GM19023 (cell line): ENCODE results near the gene ANKRD34A.
"Not testable (repeated sequence)": the region's sequence is repeated elsewhere in the genome, so short reads cannot be mapped to it uniquely, and the experiment has no call there.

ENCODE experiments used
- ATAC-seq: cut with Tn5 transposase; IDR thresholded peaks from one replicate; pipeline ENCODE4 v1.9.1; 2021; ENCODE audit warnings: mild to moderate bottlenecking, moderate library complexity; ENCODE audit not compliant: unreplicated experiment

The ANKRD34A gene

DNA sequence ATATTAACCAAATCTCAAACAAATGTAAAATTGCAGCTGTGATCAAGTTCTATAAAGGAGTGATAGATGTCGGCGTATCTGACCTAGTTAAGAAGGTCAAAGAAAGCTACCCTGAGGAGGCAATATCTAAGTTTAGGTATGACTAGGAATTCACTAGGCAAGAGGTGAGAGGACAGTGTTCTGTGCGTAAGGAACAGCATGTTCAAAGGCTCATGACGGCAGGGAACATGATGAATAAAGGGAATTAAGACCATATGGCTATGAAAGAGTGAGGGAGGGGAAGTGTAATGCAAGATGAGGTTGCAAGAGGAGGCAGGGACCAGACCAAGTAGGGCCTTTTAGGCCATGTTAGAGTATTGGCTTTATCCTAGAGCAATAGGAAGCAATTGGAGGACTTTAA, 15.2 kb downstream of the ANKRD34A start:
- ATAC-seq: no peak

DNA sequence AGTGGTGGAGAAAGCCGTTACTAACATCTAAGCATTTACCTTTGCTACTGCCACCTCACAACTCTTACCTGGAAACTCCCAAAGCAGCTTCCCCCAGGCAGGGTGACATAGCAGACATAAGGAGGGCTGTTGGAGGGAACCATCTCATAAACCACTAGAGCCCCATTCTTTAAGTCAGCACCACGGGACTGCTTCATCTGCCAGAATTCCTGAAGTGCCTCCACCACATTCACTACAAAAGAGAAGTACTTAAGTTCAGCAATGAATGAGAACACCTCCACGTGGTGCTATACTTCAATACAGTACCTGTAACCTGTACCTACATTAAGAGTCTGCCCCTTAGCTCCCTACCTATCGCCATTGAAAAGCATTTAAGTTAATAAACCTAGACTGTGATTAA, 16.8 kb downstream of the ANKRD34A start:
- no peak for ATAC-seq

DNA sequence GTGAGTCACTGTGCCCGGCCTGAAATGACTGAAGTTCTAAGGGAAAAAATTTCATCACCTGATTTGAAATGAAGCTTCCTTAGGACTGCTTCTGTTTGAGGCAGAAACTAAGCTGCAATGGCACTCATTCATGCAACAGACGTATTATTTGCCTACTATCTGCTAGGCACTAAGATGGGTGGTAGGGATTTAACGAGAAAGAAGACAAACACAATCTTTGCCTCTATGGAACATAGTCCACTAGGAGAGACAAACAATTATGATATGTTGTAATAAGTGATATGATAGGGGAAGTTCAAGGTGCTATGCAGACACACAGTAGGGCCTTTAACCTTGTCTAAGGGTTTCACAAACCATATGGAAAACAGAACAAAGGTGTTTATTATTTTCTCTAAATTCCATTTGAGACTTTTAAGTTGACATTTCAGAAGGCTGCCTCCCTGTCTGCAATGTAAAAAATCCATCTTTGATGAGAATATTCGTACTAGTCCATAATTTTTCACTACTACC, 17.8 kb downstream of the ANKRD34A start:
- no peak for ATAC-seq

DNA sequence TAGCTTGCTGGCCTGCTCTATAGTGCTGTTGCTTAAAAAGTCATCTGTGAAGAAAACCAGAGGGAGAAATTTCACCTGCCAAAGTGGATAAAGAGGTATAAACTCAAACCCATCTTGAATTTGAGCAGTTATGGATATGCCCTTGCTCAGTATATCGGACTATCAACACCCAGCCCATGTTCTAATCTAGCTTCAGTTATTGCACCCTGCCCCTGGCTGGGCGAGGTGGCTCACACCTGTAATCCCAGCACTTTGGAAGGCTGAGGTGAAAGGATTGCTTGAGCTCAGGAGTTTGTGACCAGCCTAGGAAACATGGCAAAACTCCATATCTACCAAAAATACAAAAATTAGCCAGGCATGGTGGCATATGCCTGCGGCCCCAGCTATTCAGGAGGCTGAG, 19.8 kb downstream of the ANKRD34A start:
- ATAC-seq: no peak

DNA sequence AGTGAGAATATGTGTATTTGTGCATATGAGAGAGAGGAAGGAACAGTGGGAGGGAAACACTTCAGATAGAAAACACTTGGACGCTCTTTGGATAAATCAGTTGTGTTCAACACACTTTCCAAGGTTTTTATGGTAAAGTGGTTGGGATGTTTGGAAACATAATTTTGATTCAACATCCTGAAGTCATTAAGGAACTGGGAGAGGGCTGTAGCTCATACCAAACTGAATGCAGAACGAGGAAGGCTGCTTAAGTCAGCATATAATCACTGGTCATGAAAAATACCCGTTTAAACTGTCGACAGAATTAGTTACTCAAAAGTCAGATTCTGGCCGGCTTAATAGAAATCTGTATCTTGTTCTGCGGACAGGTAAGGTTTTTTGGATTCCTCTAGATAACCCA, 21.5 kb downstream of the ANKRD34A start:
- no peak for ATAC-seq

DNA sequence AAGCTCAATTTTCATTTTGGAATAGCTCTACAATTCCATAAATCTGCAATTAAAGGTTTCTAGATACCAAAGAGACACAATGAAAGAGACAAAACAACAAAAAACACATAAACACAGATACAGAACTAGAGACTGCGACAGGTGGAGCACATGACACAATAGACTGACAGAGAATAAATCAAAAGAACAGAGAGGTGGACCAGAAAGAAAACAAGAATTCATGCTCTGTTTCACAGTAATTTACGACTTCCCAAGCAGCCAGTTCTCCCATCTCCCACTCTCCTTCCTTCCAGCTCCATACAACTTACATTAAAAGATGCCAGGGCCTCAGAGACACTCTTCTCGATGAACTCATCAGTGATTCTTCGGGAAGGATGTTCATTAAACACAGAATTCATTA, 22.0 kb downstream of the ANKRD34A start:
- no peak for ATAC-seq

DNA sequence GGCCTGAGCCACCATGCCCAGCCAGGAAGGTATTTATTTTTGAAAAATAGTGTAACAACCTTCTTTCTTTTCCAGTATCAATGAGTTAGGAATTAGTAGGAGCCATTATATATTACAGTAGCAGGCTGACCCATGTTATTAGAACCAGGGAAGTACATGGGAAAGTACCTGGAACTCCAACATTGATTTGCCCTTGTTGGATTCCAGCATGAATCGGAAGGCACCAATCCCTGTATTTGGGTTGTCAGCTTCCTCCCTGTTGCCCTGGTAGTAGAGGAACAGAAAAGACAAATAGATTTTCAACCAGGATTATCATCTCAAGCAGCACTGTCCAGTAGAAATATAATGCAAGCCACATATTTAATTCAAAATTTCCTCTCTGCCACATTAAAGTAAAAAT, 26.9 kb downstream of the ANKRD34A start:
- no peak for ATAC-seq

DNA sequence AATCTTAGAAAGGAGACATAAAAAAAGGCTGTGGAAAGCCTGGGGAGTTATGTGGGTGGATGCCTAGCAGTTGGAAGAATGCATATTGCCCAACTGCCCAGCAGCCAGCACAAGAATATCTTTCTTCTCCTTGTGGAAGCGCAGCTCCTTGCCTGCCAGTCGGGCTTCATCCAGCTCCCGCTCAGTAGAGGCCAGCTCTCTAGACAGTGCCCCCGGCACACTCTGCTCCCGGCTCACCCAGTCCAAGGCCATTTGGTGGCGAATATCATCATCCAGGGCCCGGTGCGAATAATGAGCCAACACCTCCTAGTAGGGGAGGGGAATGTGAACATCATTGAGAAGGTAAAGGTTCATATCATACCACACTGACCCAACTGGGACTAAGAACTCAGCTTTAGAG, 28.1 kb downstream of the ANKRD34A start:
- no peak for ATAC-seq

DNA sequence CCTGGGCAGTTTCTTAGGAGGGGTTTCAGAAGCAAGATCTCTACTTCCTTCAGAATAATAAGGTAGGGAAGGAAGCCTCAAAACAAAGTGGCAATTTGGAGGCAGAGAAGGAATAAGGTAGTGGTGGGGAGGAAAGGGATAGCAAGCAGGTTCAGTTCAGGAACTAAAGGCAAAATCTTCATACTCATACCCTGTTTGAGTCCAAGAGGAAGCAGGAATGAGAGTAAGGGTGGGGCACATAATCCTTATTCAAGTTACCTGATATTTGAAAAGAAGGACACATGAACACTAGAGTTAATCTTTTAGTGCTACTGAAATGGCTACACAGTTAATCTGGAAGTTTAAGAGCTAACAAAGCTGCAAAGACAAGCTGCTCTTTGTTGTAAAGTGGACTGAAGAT, 28.7 kb downstream of the ANKRD34A start:
- ATAC-seq: no peak

DNA sequence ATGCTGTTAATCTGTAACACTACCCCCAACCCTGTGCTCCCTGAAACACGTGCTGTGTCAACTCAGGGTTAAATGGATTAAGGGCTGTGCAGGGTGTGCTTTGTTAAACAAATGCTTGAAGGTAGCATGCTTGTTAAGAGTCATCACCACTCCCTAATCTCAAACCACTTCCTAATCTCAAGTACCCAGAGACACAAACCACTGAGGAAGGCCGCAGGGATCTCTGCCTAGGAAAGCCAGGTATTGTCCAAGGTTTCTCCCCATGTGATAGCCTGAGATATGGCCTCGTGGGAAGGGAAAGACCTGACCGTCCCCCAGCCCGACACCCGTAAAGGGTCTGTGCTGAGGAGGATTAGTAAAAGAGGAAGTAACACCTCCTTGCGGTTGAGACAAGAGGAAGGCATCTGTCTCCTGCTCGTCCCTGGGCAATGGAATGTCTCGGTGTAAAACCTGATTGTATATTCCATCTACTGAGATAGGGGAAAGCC, 31.8 kb downstream of the ANKRD34A start:
- ATAC-seq: not testable (repeated sequence)

DNA sequence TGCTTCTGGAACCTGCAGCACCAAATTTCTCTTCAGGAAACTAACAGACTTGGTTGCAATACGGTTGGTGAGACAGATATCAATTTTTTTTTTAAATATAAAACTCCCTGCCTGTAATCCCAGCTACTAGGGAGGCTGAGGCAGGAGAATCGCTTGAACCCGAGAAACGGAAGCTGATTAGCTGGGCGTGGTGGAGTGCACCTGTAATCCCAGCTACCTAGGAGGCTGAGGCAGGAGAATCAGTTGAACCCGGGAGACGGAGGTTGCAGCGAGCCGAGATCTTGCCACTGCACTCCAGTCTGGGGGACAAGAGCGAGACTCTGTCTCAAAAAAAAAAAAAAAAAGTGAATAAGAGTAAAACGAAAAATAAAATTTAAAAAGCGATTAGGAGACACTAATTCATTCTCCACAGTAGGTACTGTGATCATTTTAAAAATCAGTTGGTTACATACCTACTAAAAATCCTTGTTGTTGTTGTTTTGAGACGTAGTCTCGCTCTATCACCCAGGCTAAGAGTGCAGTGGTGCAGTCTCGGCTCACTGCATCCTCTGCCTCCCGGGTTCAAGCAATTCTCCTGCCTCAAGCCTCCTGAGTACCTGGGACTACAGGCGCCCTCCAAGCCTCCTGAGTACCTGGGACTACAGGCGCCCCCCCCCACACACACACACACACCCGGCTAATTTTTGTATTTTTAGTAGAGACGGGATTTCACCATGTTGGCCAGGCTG, 36.3 kb downstream of the ANKRD34A start:
- no peak for ATAC-seq

DNA sequence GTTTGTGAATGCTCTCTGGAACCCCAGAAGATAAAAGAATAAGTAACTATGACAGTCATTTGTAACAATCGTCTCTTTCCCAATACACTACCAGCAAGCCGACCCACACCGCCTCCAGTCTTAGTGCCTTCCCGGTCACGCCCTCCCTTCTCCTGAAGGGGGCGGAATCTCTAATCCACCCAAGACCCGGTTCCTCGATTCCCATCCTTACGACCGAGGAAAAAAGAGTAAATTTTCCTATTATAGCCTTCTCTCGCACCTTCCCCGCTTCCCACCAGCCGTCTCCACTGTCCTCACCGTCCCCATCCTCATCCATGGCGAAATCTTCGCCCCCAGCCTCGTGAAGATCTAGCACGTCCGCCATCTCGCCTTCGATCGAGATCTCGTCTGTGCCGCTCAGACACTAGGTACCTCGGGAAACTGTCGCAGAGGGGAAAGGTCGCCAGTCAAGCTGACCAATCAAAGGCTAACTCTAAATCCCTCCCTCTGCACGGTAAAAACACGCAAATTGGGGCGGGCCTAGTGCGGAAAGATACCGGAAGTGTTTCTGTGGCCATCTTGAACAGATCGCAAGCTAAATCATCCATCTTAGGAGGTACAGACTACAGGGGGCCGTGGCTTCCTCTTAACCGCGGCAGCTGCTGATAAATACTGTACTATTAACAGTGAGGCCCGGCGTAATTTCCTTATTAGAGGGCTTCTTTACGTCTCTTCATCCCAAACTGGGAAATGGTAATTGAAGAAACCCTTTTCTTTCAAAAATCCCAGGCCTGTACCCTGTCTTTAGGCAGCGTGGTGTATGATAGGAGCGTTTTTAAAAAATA, 37.1 kb downstream of the ANKRD34A start, which contains the start of gene RBM8A:
Gene RBM8A, minus strand, starts transcription at position 422 of the 824 bp plus-strand sequence. Its CDS starts 58 bp downstream, at position 364.
- peak; percentile 92 for ATAC-seq

DNA sequence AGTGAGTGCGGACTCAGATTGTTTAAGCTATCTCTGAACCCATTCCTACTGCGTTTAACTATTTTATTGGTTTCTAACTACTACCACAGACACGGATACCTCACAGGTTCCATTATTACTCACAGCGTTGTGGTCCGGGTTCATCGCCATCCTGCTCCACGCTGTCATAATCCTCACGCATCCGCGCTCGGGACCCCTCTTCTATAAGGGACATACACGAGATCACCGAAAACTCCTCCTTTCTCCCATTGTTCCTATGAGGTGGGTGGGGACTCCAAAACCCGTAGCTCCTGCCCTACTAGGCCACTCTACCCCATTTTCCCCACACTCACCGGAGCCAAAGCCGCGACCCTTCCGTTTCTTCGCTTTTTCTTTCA, 37.7 kb downstream of the ANKRD34A start:
- peak; percentile 15 for ATAC-seq

DNA sequence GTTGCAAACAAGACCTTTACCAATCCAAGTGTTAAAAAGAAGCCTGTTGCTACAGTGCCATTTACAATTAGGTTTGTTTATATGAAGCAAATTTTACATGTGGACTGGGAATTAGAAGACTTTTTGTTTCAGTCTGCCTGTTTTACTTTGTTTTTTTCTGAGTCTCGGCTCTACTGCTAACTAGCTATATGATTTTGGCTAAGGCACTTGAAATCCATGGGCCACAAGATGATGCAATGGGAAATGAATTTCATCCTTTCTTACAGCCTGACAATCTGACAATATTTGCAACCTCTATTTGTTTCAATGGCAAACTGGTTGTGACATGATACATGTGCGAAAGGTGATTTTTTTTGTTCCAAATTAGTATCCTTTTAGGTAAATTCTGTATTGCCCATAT, 42.1 kb downstream of the ANKRD34A start:
- no peak for ATAC-seq

DNA sequence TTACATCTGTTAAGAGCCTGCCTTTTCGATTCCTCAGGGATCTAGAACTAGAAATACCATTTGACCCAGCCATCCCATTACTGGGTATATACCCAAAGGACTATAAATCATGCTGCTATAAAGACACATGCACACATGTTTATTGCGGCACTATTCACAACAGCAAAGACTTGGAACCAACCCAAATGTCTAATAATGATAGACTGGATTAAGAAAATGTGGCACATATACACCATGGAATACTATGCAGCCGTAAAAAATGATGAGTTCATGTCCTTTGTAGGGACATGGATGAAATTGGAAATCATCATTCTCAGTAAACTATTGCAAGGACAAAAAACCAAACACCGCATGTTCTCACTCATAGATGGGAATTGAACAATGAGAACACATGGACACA, 44.1 kb downstream of the ANKRD34A start:
- ATAC-seq: not testable (repeated sequence)

DNA sequence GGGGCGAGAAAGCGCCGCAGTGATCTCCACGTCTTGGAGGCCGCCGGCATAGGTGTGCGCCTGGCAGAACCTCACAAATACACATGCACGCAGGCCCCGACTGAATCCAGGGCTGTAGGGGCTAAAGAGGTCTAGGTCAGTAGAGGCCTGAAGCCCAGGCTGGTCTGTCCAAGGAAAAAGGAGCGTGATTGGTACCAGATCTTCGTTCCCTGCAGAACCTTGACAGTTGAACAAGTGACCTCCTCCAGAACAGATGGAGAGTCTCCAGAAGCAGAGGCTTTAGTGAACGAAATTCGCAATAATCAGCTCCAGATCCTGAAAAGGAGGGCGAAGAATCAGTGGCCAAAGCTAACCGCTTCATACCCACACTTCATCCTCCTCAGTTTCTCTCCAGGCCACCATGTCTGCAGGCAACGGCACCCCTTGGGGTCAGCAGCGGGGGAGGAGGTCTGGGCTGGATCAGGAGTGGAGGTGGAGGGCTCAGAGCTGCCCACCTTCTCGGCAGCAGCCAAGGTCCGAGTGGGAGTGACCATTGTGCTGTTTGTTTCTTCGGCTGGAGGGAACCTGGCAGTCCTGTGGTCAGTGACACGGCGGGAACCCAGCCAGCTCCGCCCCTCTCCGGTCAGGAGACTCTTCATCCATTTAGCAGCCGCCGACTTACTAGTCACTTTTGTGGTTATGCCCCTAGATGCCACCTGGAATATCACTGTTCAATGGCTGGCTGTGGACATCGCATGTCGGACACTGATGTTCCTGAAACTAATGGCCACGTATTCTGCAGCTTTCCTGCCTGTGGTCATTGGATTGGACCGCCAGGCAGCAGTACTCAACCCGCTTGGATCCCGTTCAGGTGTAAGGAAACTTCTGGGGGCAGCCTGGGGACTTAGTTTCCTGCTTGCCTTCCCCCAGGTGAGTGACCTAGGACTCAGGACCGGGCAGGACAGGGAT, 45.1 kb downstream of the ANKRD34A start:
- ATAC-seq: no peak

DNA sequence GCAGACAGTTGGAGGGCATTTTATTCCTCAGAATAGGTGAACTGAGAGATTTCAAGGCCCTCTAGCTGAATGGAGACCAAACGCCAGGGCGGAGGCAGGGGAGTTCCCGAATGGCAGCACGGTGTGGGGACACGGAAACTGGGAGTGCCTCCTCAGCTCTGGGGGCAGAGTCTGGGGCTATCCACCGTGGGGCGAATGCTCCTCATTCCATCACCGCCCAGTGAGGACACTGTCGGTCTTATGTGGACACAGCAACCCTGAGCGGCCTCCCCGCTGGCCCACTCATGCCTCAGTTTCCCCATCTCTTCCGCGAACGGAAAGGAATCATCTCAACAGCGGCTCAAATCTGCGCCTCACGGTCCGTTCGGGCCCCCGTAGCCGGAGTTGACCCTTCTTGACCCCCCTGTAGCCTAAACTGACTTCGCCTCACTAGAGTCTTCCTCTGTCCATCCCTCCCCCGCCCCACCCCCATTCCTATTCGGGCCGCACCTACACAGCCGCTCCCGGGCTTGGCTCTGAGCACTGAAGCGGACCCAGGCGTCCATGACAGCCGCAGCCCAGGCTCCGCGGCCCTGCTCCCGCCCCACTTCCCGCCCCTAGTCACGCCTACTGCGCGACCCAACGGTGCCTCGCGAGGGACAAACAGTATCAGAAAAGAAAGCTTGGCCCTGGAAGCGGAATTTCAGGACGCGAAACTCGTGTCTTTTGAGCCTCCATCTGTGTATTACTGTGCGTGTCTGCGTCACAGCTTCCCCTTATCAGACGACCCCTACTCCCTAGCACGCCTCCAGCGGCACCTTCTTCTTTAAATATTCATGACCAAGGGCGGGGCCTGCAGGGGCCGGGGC, 46.0 kb downstream of the ANKRD34A start, which contains the start of gene PEX11B:
Gene PEX11B, minus strand, starts transcription at position 574 of the 848 bp plus-strand sequence. Its CDS starts 29 bp downstream, at position 545.
- peak; percentile 90 for ATAC-seq

DNA sequence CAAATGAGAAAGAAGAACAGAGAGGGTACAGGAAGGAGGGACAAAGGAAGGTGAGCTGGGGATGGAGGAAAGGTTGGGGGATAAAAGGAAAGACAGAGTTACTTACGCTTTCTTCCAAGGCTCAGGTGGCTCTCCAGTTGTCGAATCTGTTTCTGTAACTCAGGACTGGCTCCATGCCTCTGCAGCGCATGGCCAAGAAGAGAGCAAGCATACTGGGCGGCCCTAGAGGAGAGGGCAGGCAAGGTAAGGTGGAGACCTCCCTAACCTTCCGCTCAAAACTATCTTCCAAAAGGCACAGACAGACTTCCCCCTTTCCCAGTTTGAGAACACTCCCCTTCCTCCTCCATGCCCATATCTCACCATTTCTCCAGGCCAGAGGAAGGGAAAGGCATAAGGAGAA, 46.8 kb downstream of the ANKRD34A start:
- ATAC-seq: no peak

DNA sequence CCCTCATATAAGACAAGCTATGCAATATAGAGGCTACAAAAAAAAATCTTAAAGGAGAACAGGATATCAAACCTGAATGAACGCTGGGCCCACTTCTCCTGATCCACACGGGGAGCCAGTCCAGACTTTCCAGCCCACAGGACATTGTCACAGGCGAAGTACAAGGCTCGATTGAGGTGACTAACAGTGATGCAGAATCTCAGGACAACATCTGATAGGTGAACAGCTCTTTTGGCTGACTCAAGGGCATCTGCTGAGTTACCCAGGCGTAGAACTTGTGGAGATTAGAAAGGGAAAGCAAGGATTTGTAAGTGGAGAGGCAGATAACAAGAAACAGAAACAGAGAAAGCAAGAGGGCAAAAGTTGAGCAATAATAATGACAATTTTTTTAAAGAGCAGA, 47.6 kb downstream of the ANKRD34A start:
- ATAC-seq: no peak
